ENCODE data around the gene STX17.

DNA sequence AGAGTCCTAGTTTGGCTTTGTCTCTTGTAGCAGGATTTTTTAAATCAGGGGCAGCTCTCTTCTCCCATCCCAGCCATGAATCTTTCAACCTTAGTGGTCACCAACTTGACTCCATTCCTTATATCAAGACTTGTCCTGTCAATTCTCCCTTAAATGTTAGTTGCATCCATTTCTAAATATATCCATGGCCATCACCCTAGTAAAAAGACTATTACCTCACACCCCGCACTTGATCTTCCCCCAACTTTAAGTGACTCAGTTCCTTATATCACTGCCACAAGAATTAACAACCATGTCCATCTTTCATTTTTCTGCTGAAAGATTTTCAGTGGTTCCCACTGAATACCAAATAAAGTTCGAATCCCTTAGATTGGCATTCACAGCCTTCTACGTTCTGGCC is 67.0 kb downstream of the STX17 start:
- TF ChIP-seq FOXM1 (IDR thresholded peaks at IDR 0.05; ENCODE audit: borderline replicate concordance): no peak
- TF ChIP-seq FOXA1 (IDR thresholded peaks at IDR 0.05): no peak
- TF ChIP-seq SUZ12 (IDR thresholded peaks at IDR 0.05): no peak
- TF ChIP-seq PKNOX1 (IDR thresholded peaks at IDR 0.05): no peak
- no peak for TF ChIP-seq NFRKB (IDR thresholded peaks at IDR 0.05)
- TF ChIP-seq ELF4 (IDR thresholded peaks at IDR 0.05): no peak
- TF ChIP-seq ZNF384 (IDR thresholded peaks at IDR 0.05): no peak

Measured in HEK293T (cell line).